Upper lobe of left lung (tissue), 4 donors: Measurements from ENCODE around the gene MLST8.
"Not testable (repeated sequence)": the region's sequence is repeated elsewhere in the genome, so short reads cannot be mapped to it uniquely, and the experiment has no call there.

Experiments
- CTCF ChIP-seq, 6 experiments: fragments of 450-650 bp in 4 of 6; fragments of 200-600 bp in 2 of 6; sonication (generic) in 2 of 6; IDR thresholded peaks; one replicate each; pipeline ENCODE4 v1.5.1; 2016 to 2019; ENCODE audit warnings: antibody characterized with exemption in 6 of 6
- EP300 ChIP-seq, 4 donors: sonication (generic); formaldehyde crosslinking; IDR thresholded peaks; one replicate each; pipeline ENCODE4 v1.5.1; 2017; ENCODE audit warnings: antibody characterized with exemption in 4 of 4, control low read depth in 2 of 4
- POLR2AphosphoS5 ChIP-seq, 2 donors: sonication (generic); formaldehyde crosslinking; IDR thresholded peaks; one replicate each; pipeline ENCODE4 v1.5.1; 2017; ENCODE audit warnings: antibody characterized with exemption in 2 of 2

GRCh38 chr16:2240331-2240730, 35.1 kb downstream of the MLST8 start:
- TF ChIP-seq CTCF, EP300, POLR2AphosphoS5 (IDR thresholded peaks at IDR 0.05): not testable (repeated sequence)
